ENCODE measurements around the gene RTN4RL1. TPM values are rescaled to one million over a fixed set of nuclear protein-coding genes. Genes with fewer than 3 reads are reported as not detected.

The RTN4RL1 gene
- total and polyA plus RNA-seq, 2 of the 13 experiments (the other 11 are each of a cell fraction or from before 2014, with no cell fraction given): 0.01 TPM; not detected in 1

DNA sequence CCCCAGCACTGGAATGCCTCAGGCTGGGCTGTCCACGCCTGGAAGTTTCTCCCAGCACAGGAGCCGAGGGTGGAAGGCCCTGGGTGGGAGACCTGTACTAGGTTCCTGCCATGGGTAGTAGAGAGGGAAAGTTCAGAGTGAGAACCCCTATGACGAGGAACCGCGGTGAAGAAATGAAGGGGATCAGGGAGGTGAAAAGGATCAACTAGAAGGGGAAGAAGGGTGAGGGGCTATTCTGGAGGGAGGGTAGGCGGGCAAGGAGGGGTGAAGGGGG is 35.2 kb upstream of the RTN4RL1 start (continued):
- TF ChIP-seq, protein P1, sequence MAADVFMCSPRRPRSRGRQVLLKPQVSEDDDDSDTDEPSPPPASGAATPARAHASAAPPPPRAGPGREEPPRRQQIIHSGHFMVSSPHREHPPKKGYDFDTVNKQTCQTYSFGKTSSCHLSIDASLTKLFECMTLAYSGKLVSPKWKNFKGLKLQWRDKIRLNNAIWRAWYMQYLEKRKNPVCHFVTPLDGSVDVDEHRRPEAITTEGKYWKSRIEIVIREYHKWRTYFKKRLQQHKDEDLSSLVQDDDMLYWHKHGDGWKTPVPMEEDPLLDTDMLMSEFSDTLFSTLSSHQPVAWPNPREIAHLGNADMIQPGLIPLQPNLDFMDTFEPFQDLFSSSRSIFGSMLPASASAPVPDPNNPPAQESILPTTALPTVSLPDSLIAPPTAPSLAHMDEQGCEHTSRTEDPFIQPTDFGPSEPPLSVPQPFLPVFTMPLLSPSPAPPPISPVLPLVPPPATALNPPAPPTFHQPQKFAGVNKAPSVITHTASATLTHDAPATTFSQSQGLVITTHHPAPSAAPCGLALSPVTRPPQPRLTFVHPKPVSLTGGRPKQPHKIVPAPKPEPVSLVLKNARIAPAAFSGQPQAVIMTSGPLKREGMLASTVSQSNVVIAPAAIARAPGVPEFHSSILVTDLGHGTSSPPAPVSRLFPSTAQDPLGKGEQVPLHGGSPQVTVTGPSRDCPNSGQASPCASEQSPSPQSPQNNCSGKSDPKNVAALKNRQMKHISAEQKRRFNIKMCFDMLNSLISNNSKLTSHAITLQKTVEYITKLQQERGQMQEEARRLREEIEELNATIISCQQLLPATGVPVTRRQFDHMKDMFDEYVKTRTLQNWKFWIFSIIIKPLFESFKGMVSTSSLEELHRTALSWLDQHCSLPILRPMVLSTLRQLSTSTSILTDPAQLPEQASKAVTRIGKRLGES (CRISPR knock-in tag; IDR thresholded peaks at IDR 0.05; ENCODE audit: borderline replicate concordance): no peak
- no peak for TF ChIP-seq ASH2L (IDR thresholded peaks at IDR 0.05; ENCODE audit: insufficient read length, low read depth, low read length)

DNA sequence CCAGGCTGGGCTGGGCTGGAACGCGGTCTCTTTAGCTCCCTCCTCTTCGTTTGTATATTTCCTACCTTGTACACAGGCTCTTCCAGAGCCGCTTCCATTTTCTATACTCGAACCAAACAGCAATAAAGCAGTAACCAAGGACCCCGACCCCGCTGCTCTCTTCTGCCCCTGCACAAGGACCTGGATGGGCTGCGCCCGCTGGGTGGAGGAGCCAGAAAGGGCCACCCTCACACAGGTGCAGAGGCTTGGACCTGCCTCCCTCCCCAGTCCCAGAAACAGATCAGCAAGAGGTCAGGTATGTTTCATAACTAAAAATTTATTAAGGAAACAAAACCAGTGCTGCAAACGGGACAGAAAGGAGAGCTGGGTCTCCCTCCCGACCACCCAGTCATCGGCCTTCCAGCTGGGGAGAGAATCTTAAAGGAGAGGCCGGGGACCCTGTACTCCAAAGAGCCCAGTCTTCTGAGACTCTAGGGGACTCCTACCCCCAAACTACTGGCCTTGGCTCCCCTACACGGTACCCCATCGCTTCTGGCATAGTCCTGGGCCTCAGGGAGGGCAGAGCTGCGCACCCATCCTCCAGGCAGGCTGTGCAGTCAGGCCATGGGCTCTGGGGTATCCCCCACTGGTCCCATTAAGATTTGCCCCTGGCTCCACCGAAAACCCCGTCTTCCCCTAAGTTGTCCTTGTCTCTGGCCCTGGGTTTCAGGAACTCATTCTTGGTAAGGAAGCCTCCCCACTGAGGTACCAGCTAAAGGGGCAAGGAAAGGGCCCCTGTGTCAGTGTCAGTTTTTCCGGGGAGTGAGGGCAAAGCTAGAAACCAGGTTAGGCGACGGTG is 34.6 kb upstream of the RTN4RL1 start:
- Histone ChIP-seq H4K20me1 (ENCODE audit: insufficient read depth, low read length) (0 out of 2 replicates have a peak, but pooled peaks cover 2% of the 10 kb centered on the region), H2AFZ (ENCODE audit: low read length) (no peak overlapping the region), H3K79me2 (ENCODE audit: insufficient read depth, low read length) (no peaks in the 10 kb centered on the region), H3K4me2 (ENCODE audit: low read depth, low read length) (no peak overlapping the region), H3K27ac (ENCODE audit: extremely low read length, insufficient read depth, low read length) (no peak overlapping the region), H3K36me3 (replicated peaks in 1 of 2; ENCODE audit: control insufficient read depth in 1 of 2, insufficient read depth in 2 of 2, low read length in 2 of 2) (peaks cover 2 to 12% of the 10 kb centered on the region in 2 experiments; a peak in 3 of 5 replicates), H3K9me3 (ENCODE audit: low read length) (no peaks in the 10 kb centered on the region), H3K4me1 (ENCODE audit: insufficient read depth, low read length) (peaks cover under 1% of the 10 kb centered on the region; the same call in 1 of the 2 replicates), H3K27me3 (ENCODE audit: control insufficient read depth in 1 of 2, insufficient read depth in 2 of 2, low read length in 2 of 2) (no peaks in the 10 kb centered on the region; a peak in 1 of 5 replicates), H3K4me3 (replicated peaks in 1 of 3; ENCODE audit: insufficient read depth in 1 of 3, low read depth in 2 of 3, low read length in 3 of 3) (no peak overlapping the region), H3K9ac (ENCODE audit: insufficient read depth, low read depth, low read length) (no peak overlapping the region)
- CTCF ChIA-PET (ENCODE audit: low intra/inter-chr PET ratio, low total read pairs): no interaction called here
- DNase-seq (ENCODE audit: low spot score) (no peak), FAIRE-seq (no peak), ATAC-seq (no peak)
- TF ChIP-seq IRF2 (CRISPR knock-in tag; IDR thresholded peaks at IDR 0.05) (no peak), ZNF598 (CRISPR knock-in tag; IDR thresholded peaks at IDR 0.05; ENCODE audit: borderline replicate concordance) (no peak), REXO4 (CRISPR knock-in tag; IDR thresholded peaks at IDR 0.05; ENCODE audit: borderline replicate concordance) (no peak)
- TF ChIP-seq, protein P2, sequence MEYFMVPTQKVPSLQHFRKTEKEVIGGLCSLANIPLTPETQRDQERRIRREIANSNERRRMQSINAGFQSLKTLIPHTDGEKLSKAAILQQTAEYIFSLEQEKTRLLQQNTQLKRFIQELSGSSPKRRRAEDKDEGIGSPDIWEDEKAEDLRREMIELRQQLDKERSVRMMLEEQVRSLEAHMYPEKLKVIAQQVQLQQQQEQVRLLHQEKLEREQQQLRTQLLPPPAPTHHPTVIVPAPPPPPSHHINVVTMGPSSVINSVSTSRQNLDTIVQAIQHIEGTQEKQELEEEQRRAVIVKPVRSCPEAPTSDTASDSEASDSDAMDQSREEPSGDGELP (IDR thresholded peaks at IDR 0.05; ENCODE audit: borderline replicate concordance, low read depth): no peak
- no TSS peak for BruUV-seq (replicated peaks)
- in situ Hi-C loops (cut with HindIII; ENCODE audit: extremely low pct_ligation_motif_present, low pct_unique_long_range_greater_than_20kb) (no loop called here), intact Hi-C loops (cut with micrococcal nuclease; ENCODE audit: unreplicated experiment) (no loop called here)
- WGBS (ENCODE audit: low lambda C conversion rate): 91% methylated on average over 18 of the region's 21 CpGs
- POLR2A ChIA-PET: no interaction called here

All from HepG2 (cell line).